Right ventricle myocardium superior (tissue), 1 donor: Measurements from ENCODE around the gene OLAH. TPM values are rescaled to one million over a fixed set of nuclear protein-coding genes. Genes with fewer than 3 reads are reported as not detected.
A peak's percentile ranks its signal among the peaks of the same experiment; 100 is the strongest.
"Not testable (repeated sequence)": the region's sequence is repeated elsewhere in the genome, so short reads cannot be mapped to it uniquely, and the experiment has no call there.

ENCODE experiments used
- ATAC-seq: fragments of 200-7000 bp; cut with Tn5 transposase; one replicate; pipeline ENCODE4 v1.9.1; 2020; ENCODE audit warnings: mild to moderate bottlenecking; ENCODE audit not compliant: poor library complexity
- DNase-seq: peaks from one replicate; pipeline ENCODE4 v3.0.0-alpha.2; 2020
- intact Hi-C: fragments of 100-400 bp; cut with DNase I; formaldehyde crosslinking; loops from one replicate; pipeline ENCODE4 v1.11.2; 2022
- long read RNA-seq: library from polyadenylated mRNA; unstranded; transcript quantifications from one replicate; pipeline ENCODE4 v2.0.0, GENCODE V29; 2021
- total RNA-seq: library from RNA; stranded (reverse); fragmentation: NEBNext Ultra II Directional; extraction: Animal tissue kit (Norgen Biotek cat#: 25700); gene quantifications from one replicate; pipeline ENCODE4 v1.2.1, GENCODE V29; 2021
- donor health status: DM: no; HTN: yes; CAD: no; lungs with severe emphysema.

The OLAH gene
- total RNA-seq: 0.27 TPM
- long read RNA-seq: 0 reads

GRCh38 chr10:15043674-15044073 lies at the start of gene OLAH:
TSS of gene OLAH (plus strand) at chr10:15043943. CDS start at chr10:15047289, 3,346 bp downstream.
- intact Hi-C loops: no loop called here
- ATAC-seq (no peak), DNase-seq (no peak)

GRCh38 chr10:14995964-14996565 lies 47.7 kb upstream of the OLAH start:
- DNase-seq (no peak), ATAC-seq (no peak)
- intact Hi-C loops: no loop called here

- intact Hi-C loops, DNase-seq, ATAC-seq: not testable (repeated sequence)
These were observed 30.2 kb upstream of the OLAH start for GRCh38 chr10:15013530-15013929.

- no peak for ATAC-seq
- DNase-seq: no peak
- intact Hi-C loops: no loop called here
These were observed 28.3 kb upstream of the OLAH start for GRCh38 chr10:15015451-15015850.

GRCh38 chr10:15020966-15021365 lies 22.8 kb upstream of the OLAH start:
- ATAC-seq, DNase-seq, intact Hi-C loops: not testable (repeated sequence)

GRCh38 chr10:15023079-15023478 lies 20.7 kb upstream of the OLAH start:
- DNase-seq, ATAC-seq, intact Hi-C loops: not testable (repeated sequence)

- ATAC-seq, intact Hi-C loops, DNase-seq: not testable (repeated sequence)
These were observed 19.4 kb upstream of the OLAH start for GRCh38 chr10:15024017-15025004.

GRCh38 chr10:15025040-15025439 lies 18.7 kb upstream of the OLAH start:
- intact Hi-C loops, ATAC-seq, DNase-seq: not testable (repeated sequence)

- DNase-seq (no peak), ATAC-seq (no peak)
- intact Hi-C loops: no loop called here
These were observed 16.0 kb upstream of the OLAH start for GRCh38 chr10:15027741-15028140.

- no peak for DNase-seq
- ATAC-seq: peak; percentile 39
- intact Hi-C loops: no loop called here
These were observed 8.1 kb upstream of the OLAH start for GRCh38 chr10:15035385-15036301.

GRCh38 chr10:15037691-15038090 lies 6.1 kb upstream of the OLAH start:
- intact Hi-C loops: no loop called here
- no peak for DNase-seq
- no peak for ATAC-seq

GRCh38 chr10:15038416-15038815 lies 5.3 kb upstream of the OLAH start:
- ATAC-seq (no peak), DNase-seq (no peak)
- intact Hi-C loops: no loop called here

GRCh38 chr10:15045380-15045779 lies 1.6 kb downstream of the OLAH start:
- DNase-seq: no peak
- intact Hi-C loops: no loop called here
- no peak for ATAC-seq

- intact Hi-C loops: no loop called here
- DNase-seq (no peak), ATAC-seq (no peak)
These were observed 2.9 kb downstream of the OLAH start for GRCh38 chr10:15046626-15047025.

- DNase-seq (no peak), ATAC-seq (no peak)
- intact Hi-C loops: no loop called here
These were observed 5.8 kb downstream of the OLAH start for GRCh38 chr10:15049533-15049932.

GRCh38 chr10:15052121-15052520 lies 8.4 kb downstream of the OLAH start:
- DNase-seq (no peak), ATAC-seq (no peak)
- intact Hi-C loops: no loop called here

- DNase-seq: no peak
- intact Hi-C loops: no loop called here
These were observed 9.3 kb downstream of the OLAH start for GRCh38 chr10:15053061-15053460.

GRCh38 chr10:15058689-15059088 lies 14.9 kb downstream of the OLAH start:
- intact Hi-C loops: no loop called here
- DNase-seq (no peak), ATAC-seq (no peak)

More at GRCh38 chr10:15053061-15053460, 9.3 kb downstream of the OLAH start:
- no peak for ATAC-seq

- DNase-seq (no peak), ATAC-seq (no peak)
- intact Hi-C loops: no loop called here
These were observed 16.2 kb downstream of the OLAH start for GRCh38 chr10:15059914-15060313.
